ENCODE data around the gene FOXN3. TPM values are rescaled to one million over a fixed set of nuclear protein-coding genes. Genes with fewer than 3 reads are reported as not detected.

The FOXN3 gene
- total and polyA plus RNA-seq, 10 of the 15 experiments (the other 5 are each of a cell fraction or from before 2014, with no cell fraction given), result 4.5 to 68.9 (median 29.7) TPM

DNA sequence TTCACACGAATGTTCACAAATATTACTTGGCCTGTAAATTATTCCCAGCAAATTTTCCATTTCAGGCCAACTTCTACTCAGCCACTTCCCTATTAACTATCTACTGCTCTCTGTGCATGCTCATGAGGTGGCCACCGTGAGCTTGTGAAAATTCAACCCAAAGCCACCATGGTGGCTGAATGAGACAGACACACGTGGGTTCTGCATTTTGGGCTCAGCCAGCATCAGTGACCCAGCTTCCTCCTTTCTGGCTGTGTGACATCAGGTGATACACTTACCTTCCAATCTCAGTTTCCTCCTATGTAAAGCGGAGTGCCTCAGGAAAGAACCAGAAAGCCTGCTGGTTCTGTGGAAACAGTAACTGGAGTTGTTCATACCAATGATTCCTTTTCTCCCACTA lies 175.8 kb downstream of the FOXN3 start:
- ATAC-seq (no peak), FAIRE-seq (no peak), DNase-seq (ENCODE audit: low read depth, low spot score) (no peak)
- in situ Hi-C loops (cut with MboI) (no loop called here), intact Hi-C loops (cut with micrococcal nuclease; ENCODE audit: unreplicated experiment) (no loop called here)
- no peak overlapping the region for H3K4me3 ChIP-seq
- no peak overlapping the region for H3K27ac ChIP-seq (ENCODE audit: control insufficient read depth, insufficient read depth)
- peaks cover 14% of the 10 kb centered on the region for H3K4me1 ChIP-seq (ENCODE audit: control insufficient read depth, insufficient read depth, low read length)
- no peaks in the 10 kb centered on the region for H4K20me1 ChIP-seq (ENCODE audit: control insufficient read depth, insufficient read depth)
- ChIA-PET SMC1A (ENCODE audit: uncharacterized antibody, unreplicated experiment) (interaction anchor here (0.8 to 1.5 kb wide), 3 partner anchors 12 to 62 kb away, joined by 3 to 4 read pairs (median 4); no protein-coding TSS in a partner anchor), RAD21 (ENCODE audit: unreplicated experiment) (interaction anchor here (1.0 kb wide), 1 partner anchor 526 kb away, joined by 4 read pairs; no protein-coding TSS in a partner anchor), CTCF (interaction anchor here (0.7 to 1.2 kb wide), 2 partner anchors 95 to 118 kb away, joined by 3 to 4 read pairs; no protein-coding TSS in a partner anchor), POLR2A (no interaction called here)
- H3K9me3 ChIP-seq (replicated peaks; ENCODE audit: control insufficient read depth, insufficient read depth, low read length), result no peaks in the 10 kb centered on the region
- 0 out of 4 replicates have a peak, but pooled peaks cover 0 to 5% of the 10 kb centered on the region in 2 experiments for H3K36me3 ChIP-seq (ENCODE audit: control insufficient read depth in 2 of 2, insufficient read depth in 2 of 2, low read length in 1 of 2)
- H3K9ac ChIP-seq (ENCODE audit: control insufficient read depth, insufficient read depth, low read length), result no peak overlapping the region
- peaks cover 2% of the 10 kb centered on the region for H3K79me2 ChIP-seq (ENCODE audit: control insufficient read depth, insufficient read depth, low read length)
- H2AFZ ChIP-seq (ENCODE audit: control insufficient read depth, low read depth, low read length), result no peak overlapping the region
- no TSS peak for BruUV-seq (replicated peaks)
- no peaks in the 10 kb centered on the region for H3K27me3 ChIP-seq (replicated peaks in 1 of 2; ENCODE audit: control insufficient read depth in 2 of 2, insufficient read depth in 2 of 2, low read length in 1 of 2)
- TF ChIP-seq MTA3 (IDR thresholded peaks at IDR 0.05; ENCODE audit: borderline replicate concordance, low read length) (no peak), ATF7 (IDR thresholded peaks at IDR 0.05; ENCODE audit: low read depth) (no peak), RCOR1 (conservative IDR thresholded peaks at IDR 0.05; ENCODE audit: low read depth, low read length) (no peak), CBX5 (IDR thresholded peaks at IDR 0.05; ENCODE audit: low read depth) (no peak), ZBED1 (IDR thresholded peaks at IDR 0.05; ENCODE audit: borderline replicate concordance) (no peak), PAX8 (IDR thresholded peaks at IDR 0.05) (no peak), SP1 (IDR thresholded peaks at IDR 0.05; ENCODE audit: low read depth, low read length) (no peak), EGR1 (IDR thresholded peaks at IDR 0.05; ENCODE audit: borderline replicate concordance in 1 of 2, low read depth in 2 of 2, low read length in 2 of 2) (no peak), EP300 (IDR thresholded peaks at IDR 0.05; ENCODE audit: borderline replicate concordance in 1 of 2, control insufficient read depth in 1 of 2, low read depth in 2 of 2, low read length in 2 of 2) (no peak)
- TF ChIP-seq, protein P1, sequence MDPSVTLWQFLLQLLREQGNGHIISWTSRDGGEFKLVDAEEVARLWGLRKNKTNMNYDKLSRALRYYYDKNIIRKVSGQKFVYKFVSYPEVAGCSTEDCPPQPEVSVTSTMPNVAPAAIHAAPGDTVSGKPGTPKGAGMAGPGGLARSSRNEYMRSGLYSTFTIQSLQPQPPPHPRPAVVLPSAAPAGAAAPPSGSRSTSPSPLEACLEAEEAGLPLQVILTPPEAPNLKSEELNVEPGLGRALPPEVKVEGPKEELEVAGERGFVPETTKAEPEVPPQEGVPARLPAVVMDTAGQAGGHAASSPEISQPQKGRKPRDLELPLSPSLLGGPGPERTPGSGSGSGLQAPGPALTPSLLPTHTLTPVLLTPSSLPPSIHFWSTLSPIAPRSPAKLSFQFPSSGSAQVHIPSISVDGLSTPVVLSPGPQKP (IDR thresholded peaks at IDR 0.05; ENCODE audit: low read depth, low read length), result no peak
- H3K4me2 ChIP-seq (ENCODE audit: control insufficient read depth, insufficient read depth), result no peak overlapping the region
- 65% methylated on average over 4 of the region's 4 CpGs for WGBS (ENCODE audit: insufficient coverage, insufficient replicate concordance, low lambda C conversion rate, missing lambda C conversion rate)
